Esophagus muscularis mucosa (tissue), 4 donors: ENCODE measurements around the gene PGBD4. TPM values are rescaled to one million over a fixed set of nuclear protein-coding genes. Genes with fewer than 3 reads are reported as not detected.

Source experiments
- DNase-seq: peaks from one replicate; pipeline ENCODE4 v3.0.0-alpha.2; 2017; ENCODE audit errors: extremely low spot score
- H3K27ac ChIP-seq, 4 donors: fragments of 200-600 bp; sonication (generic); replicated peaks in 1 of 4; 1 replicate in 3 of 4; 2 replicates in 1 of 4; pipeline ENCODE4 v1.5.1; 2016 to 2019; ENCODE audit warnings: mild to moderate bottlenecking in 1 of 4
- H3K27me3 ChIP-seq, 4 donors: fragments of 200-600 bp; sonication (generic); one replicate each; pipeline versions ENCODE4 v1.5.1 to v1.6.0; 2016 to 2019
- H3K36me3 ChIP-seq, 4 donors: fragments of 200-600 bp; sonication (generic); one replicate each; pipeline ENCODE4 v1.5.1; 2016 to 2019
- H3K4me1 ChIP-seq, 4 donors: fragments of 200-600 bp; sonication (generic); one replicate each; pipeline ENCODE4 v1.5.1; 2016 to 2019
- H3K4me3 ChIP-seq, 4 donors: fragments of 200-600 bp; sonication (generic); 1 replicate in 2 of 4; 2 replicates in 2 of 4; pipeline ENCODE4 v1.5.1; 2016 to 2019; ENCODE audit warnings: mild to moderate bottlenecking in 4 of 4, moderate library complexity in 1 of 4
- H3K9me3 ChIP-seq, 4 donors: fragments of 200-600 bp; sonication (generic); 1 replicate in 3 of 4; 2 replicates in 1 of 4; pipeline ENCODE4 v1.5.1; 2016 to 2019
- CTCF ChIP-seq, 3 experiments: fragments of 200-600 bp in 2 of 3; fragments of 450-650 bp in 1 of 3; sonication (generic) in 2 of 3; IDR thresholded peaks; one replicate each; pipeline ENCODE4 v1.5.1; 2017 to 2019; ENCODE audit warnings: antibody characterized with exemption in 3 of 3, mild to moderate bottlenecking in 2 of 3, moderate library complexity in 1 of 3
- EP300 ChIP-seq: sonication (generic); formaldehyde crosslinking; IDR thresholded peaks from one replicate; pipeline ENCODE4 v1.6.1; 2017; ENCODE audit warnings: antibody characterized with exemption
- POLR2A ChIP-seq: fragments of 450-650 bp; IDR thresholded peaks from one replicate; pipeline ENCODE4 v1.6.1; 2017; ENCODE audit warnings: antibody characterized with exemption, moderate library complexity, mild to moderate bottlenecking, low read depth
- POLR2AphosphoS5 ChIP-seq, 2 donors: sonication (generic); formaldehyde crosslinking; IDR thresholded peaks; one replicate each; pipeline ENCODE4 v1.6.1; 2017; ENCODE audit warnings: antibody characterized with exemption in 2 of 2
- WGBS: methylation state at CpG from one replicate; pipeline ENCODE4 v1.1.5; 2018; 5-methylcytosine and 5-hydroxymethylcytosine counted together
- intact Hi-C: fragments of 100-400 bp; cut with DNase I; formaldehyde crosslinking; loops from one replicate; pipeline ENCODE4 v1.15.1; 2023
- total RNA-seq, 4 donors: library from RNA; depleted of rRNA; stranded (reverse); fragments of >200 nt; gene quantifications; one replicate each; pipeline versions ENCODE4 v1.1.0 to v1.2.1, GENCODE V29; 2016

Gene PGBD4
- total RNA-seq, 4 donors from 2014 or later = 0.66 to 1.7 (median 1.2) TPM

- H3K4me1 ChIP-seq = no peaks in the 10 kb centered on the region
- H3K4me3 ChIP-seq = no peak overlapping the region
- no peaks in the 10 kb centered on the region for H3K36me3 ChIP-seq
- H3K27me3 ChIP-seq = no peaks in the 10 kb centered on the region
- H3K9me3 ChIP-seq = no peaks in the 10 kb centered on the region
- no peak for DNase-seq
- 82% methylated on average over 6 of the region's 6 CpGs for WGBS
- TF ChIP-seq POLR2A = no peak
- TF ChIP-seq CTCF (IDR thresholded peaks at IDR 0.05) = no peak
- TF ChIP-seq POLR2AphosphoS5 (IDR thresholded peaks at IDR 0.05) = no peak
- no peak for TF ChIP-seq EP300
- H3K27ac ChIP-seq = no peak overlapping the region
- intact Hi-C loops = no loop called here
Measured at GRCh38 chr15:34070003-34070402, 31.9 kb upstream of the PGBD4 start.

DNA sequence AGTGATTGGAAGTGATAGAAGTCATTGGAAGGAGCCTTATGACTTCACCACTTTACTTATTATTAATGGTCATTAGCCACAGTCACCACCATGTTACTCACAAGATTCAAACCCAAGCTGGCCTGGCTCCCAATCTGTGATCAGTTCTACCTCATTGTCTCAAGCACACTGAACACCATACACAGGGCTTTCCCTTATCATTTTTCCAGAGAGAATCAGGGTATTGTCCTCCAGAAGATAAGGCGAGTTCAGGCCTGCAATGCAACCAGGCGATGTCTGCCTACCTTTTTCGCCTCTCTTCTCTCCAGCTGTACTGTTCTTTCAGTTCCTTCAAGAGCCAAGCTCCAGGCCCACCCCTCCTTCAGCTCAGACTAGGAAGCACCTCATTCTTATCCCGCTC is 25.1 kb upstream of the PGBD4 start:
- Histone ChIP-seq H3K4me1 (no peaks in the 10 kb centered on the region), H3K4me3 (no peak overlapping the region), H3K27me3 (no peaks in the 10 kb centered on the region), H3K36me3 (no peaks in the 10 kb centered on the region), H3K9me3 (no peaks in the 10 kb centered on the region), H3K27ac (no peak overlapping the region)
- 98% methylated on average over 4 of the region's 4 CpGs for WGBS
- no peak for DNase-seq
- TF ChIP-seq POLR2A (no peak), CTCF (IDR thresholded peaks at IDR 0.05) (no peak), POLR2AphosphoS5 (IDR thresholded peaks at IDR 0.05) (no peak), EP300 (no peak)
- intact Hi-C loops = no loop called here

DNA sequence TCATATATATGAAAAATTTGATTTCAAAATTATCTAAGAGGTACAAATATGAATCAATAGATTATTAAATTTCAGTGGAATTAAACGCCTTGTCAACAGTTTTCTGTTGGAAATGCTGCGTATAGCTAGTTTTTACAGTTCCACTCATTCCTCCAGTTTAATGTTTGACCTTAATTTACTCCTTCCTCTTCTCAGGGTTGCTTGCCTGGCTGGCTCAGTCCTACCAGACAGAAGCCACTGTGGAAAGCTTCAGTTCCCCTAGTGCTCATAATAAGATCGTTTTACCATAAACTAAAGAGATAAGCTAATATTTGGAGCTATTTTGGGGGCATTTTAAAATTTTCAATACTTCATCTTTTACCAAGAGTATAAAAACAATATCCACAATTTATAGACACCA is 23.0 kb upstream of the PGBD4 start:
- no peak for DNase-seq
- intact Hi-C loops = no loop called here
- Histone ChIP-seq H3K4me3 (no peak overlapping the region), H3K9me3 (no peaks in the 10 kb centered on the region), H3K4me1 (peaks cover 0 to 5% (median 0%) of the 10 kb centered on the region in 4 donors), H3K27ac (no peak overlapping the region), H3K27me3 (no peaks in the 10 kb centered on the region), H3K36me3 (peaks cover 0 to 16% (median 12%) of the 10 kb centered on the region in 4 donors)
- 86% methylated on average over 3 of the region's 3 CpGs for WGBS
- TF ChIP-seq POLR2A = no peak
- TF ChIP-seq EP300 = no peak
- no peak for TF ChIP-seq CTCF (IDR thresholded peaks at IDR 0.05)
- TF ChIP-seq POLR2AphosphoS5 (IDR thresholded peaks at IDR 0.05) = no peak

DNA sequence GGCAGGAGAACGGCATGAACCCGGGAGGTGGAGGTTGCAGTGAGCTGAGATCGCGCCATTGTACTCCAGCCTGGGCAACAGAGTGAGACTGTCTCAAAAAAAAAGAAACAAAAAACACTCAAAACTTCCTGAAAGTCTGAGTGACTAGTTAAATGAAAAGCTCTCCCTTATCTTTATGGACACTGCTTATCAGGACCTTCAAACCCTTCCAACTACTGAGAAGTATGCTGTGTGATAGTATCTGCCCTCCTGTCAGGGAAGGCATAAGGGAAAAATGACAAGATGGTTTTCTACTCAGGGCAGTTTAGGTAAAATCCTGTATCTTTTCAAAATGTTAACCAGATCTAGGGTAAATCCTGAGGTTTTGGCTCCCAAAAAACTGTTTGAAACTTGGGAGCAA is 22.0 kb upstream of the PGBD4 start:
- no peak overlapping the region for H3K27ac ChIP-seq
- H3K4me3 ChIP-seq = no peak overlapping the region
- WGBS = 94% methylated on average over 4 of the region's 4 CpGs
- TF ChIP-seq POLR2AphosphoS5 (IDR thresholded peaks at IDR 0.05) = no peak
- TF ChIP-seq CTCF (IDR thresholded peaks at IDR 0.05) = no peak
- TF ChIP-seq EP300 = no peak
- no peak for TF ChIP-seq POLR2A
- H3K4me1 ChIP-seq = peaks cover 0 to 11% (median 0%) of the 10 kb centered on the region in 4 donors
- intact Hi-C loops = no loop called here
- no peaks in the 10 kb centered on the region for H3K9me3 ChIP-seq
- DNase-seq = no peak
- H3K27me3 ChIP-seq = no peaks in the 10 kb centered on the region
- H3K36me3 ChIP-seq = peaks cover 0 to 26% (median 19%) of the 10 kb centered on the region in 4 donors

- no peak overlapping the region for H3K4me3 ChIP-seq
- no peak for DNase-seq
- TF ChIP-seq CTCF (IDR thresholded peaks at IDR 0.05) (no peak), EP300 (no peak), POLR2A (no peak), POLR2AphosphoS5 (IDR thresholded peaks at IDR 0.05) (peak in 1 of 2 donors; percentile 9)
- H3K4me1 ChIP-seq = peaks cover 0 to 11% (median 0%) of the 10 kb centered on the region in 4 donors
- H3K9me3 ChIP-seq = no peaks in the 10 kb centered on the region
- H3K27me3 ChIP-seq = no peaks in the 10 kb centered on the region
- intact Hi-C loops = no loop called here
- peak overlapping the region in 3 of 4 donors; percentile 11 to 15 (median 14) for H3K27ac ChIP-seq
- peaks cover 23 to 66% (median 52%) of the 10 kb centered on the region in 4 donors for H3K36me3 ChIP-seq
- 58% methylated on average over 7 of the region's 7 CpGs for WGBS
Measured at GRCh38 chr15:34084086-34084485, 17.8 kb upstream of the PGBD4 start.
